BLaER1 treated with 17β-estradiol and CSF1 and Interleukin-3, amounts not matched to agents 10 nM and 100 nM (cell line): ENCODE data around the gene SIGLEC11.
"Not testable (repeated sequence)": the region's sequence is repeated elsewhere in the genome, so short reads cannot be mapped to it uniquely, and the experiment has no call there.

Source experiments
- H3K27ac ChIP-seq, 11 experiments: shearing (Covaris generic); formaldehyde crosslinking; 2 replicates each; pipeline ENCODE4 v1.8.1; 2022
- H3K27me3 ChIP-seq, 11 experiments: shearing (Covaris generic); formaldehyde crosslinking; 2 replicates each; pipeline ENCODE4 v1.8.1; 2022
- H3K36me3 ChIP-seq, 11 experiments: shearing (Covaris generic); formaldehyde crosslinking; 2 replicates each; pipeline ENCODE4 v1.8.1; 2022
- H3K4me1 ChIP-seq, 10 experiments: shearing (Covaris generic); formaldehyde crosslinking; 2 replicates each; pipeline ENCODE4 v1.8.1; 2022
- H3K4me2 ChIP-seq, 11 experiments: shearing (Covaris generic); formaldehyde crosslinking; 2 replicates each; pipeline ENCODE4 v1.8.1; 2022
- H3K4me3 ChIP-seq, 10 experiments: shearing (Covaris generic); formaldehyde crosslinking; 2 replicates each; pipeline ENCODE4 v1.8.1; 2022
- H3K9ac ChIP-seq, 11 experiments: shearing (Covaris generic); formaldehyde crosslinking; 2 replicates each; pipeline ENCODE4 v1.8.1; 2022
- H3K9me3 ChIP-seq, 11 experiments: shearing (Covaris generic); formaldehyde crosslinking; replicated peaks in 1 of 11; 2 replicates each; pipeline ENCODE4 v1.8.1; 2022
- H4K20me1 ChIP-seq, 11 experiments: shearing (Covaris generic); formaldehyde crosslinking; 2 replicates each; pipeline ENCODE4 v1.8.1; 2022
- Cebpa-rat ChIP-seq, 11 experiments: shearing (Covaris generic); IDR thresholded peaks; 2 replicates each; pipeline ENCODE4 v1.8.1; 2022

Gene SIGLEC11

GRCh38 chr19:49960980-49961379 is at the start of gene SIGLEC11:
Gene SIGLEC11, minus strand, starts transcription at chr19:49961172. Its CDS starts 91 bp downstream, at chr19:49961081.
- H3K36me3 ChIP-seq, H3K27ac ChIP-seq, H3K9ac ChIP-seq, H3K4me3 ChIP-seq, H4K20me1 ChIP-seq, H3K27me3 ChIP-seq: not testable (repeated sequence)
- H3K9me3 ChIP-seq: peaks cover 12 to 45% (median 33%) of the 10 kb centered on the region in 11 experiments; a peak in 20 of 22 replicates
- H3K4me1 ChIP-seq: peaks cover 6 to 41% (median 9%) of the 10 kb centered on the region in 10 experiments
- peak within 1 kb of the TSS in 5 of 11 experiments; percentile 11 to 72 (median 44); a peak in 7 of 22 replicates for H3K4me2 ChIP-seq

GRCh38 chr19:50008532-50008931 is 47.6 kb upstream of the SIGLEC11 start:
- no peak overlapping the region for H3K9ac ChIP-seq
- H3K4me1 ChIP-seq: peaks cover 19 to 24% (median 22%) of the 10 kb centered on the region in 10 experiments
- peaks cover 30 to 91% (median 58%) of the 10 kb centered on the region in 11 experiments for H4K20me1 ChIP-seq
- no peak overlapping the region for H3K4me3 ChIP-seq
- H3K36me3 ChIP-seq: peaks cover 79 to 97% (median 90%) of the 10 kb centered on the region in 11 experiments
- H3K27me3 ChIP-seq: no peaks in the 10 kb centered on the region
- no peak overlapping the region for H3K27ac ChIP-seq
- H3K9me3 ChIP-seq: no peaks in the 10 kb centered on the region
- TF ChIP-seq Cebpa-rat (IDR thresholded peaks at IDR 0.05): no peak
- H3K4me2 ChIP-seq: no peak overlapping the region

- Histone ChIP-seq H3K27ac (no peak overlapping the region), H3K36me3 (peaks cover 79 to 97% (median 90%) of the 10 kb centered on the region in 11 experiments)
These were observed 47.0 kb upstream of the SIGLEC11 start for GRCh38 chr19:50007947-50008346.

GRCh38 chr19:50007170-50007569 is 46.2 kb upstream of the SIGLEC11 start:
- no peak overlapping the region for H3K4me2 ChIP-seq
- no peak overlapping the region for H3K4me3 ChIP-seq
- no peaks in the 10 kb centered on the region for H3K27me3 ChIP-seq
- H3K27ac ChIP-seq: no peak overlapping the region
- TF ChIP-seq Cebpa-rat (IDR thresholded peaks at IDR 0.05): no peak
- H3K9me3 ChIP-seq: no peaks in the 10 kb centered on the region
- H3K36me3 ChIP-seq: peaks cover 81 to 97% (median 93%) of the 10 kb centered on the region in 11 experiments
- H4K20me1 ChIP-seq: peaks cover 43 to 92% (median 72%) of the 10 kb centered on the region in 11 experiments
- peaks cover 24 to 34% (median 30%) of the 10 kb centered on the region in 10 experiments for H3K4me1 ChIP-seq
- no peak overlapping the region for H3K9ac ChIP-seq

More at GRCh38 chr19:50007947-50008346, 47.0 kb upstream of the SIGLEC11 start:
- peaks cover 24 to 30% (median 28%) of the 10 kb centered on the region in 10 experiments for H3K4me1 ChIP-seq
- no peak overlapping the region for H3K9ac ChIP-seq
- no peak for TF ChIP-seq Cebpa-rat (IDR thresholded peaks at IDR 0.05)
- no peak overlapping the region for H3K4me2 ChIP-seq
- peaks cover 36 to 91% (median 64%) of the 10 kb centered on the region in 11 experiments for H4K20me1 ChIP-seq
- H3K9me3 ChIP-seq: no peaks in the 10 kb centered on the region
- H3K4me3 ChIP-seq: no peak overlapping the region
- no peaks in the 10 kb centered on the region for H3K27me3 ChIP-seq

- peak overlapping the region in 2 of 11 experiments; percentile 48; a peak in 2 of 22 replicates for H3K9ac ChIP-seq
- peaks cover 25 to 51% (median 37%) of the 10 kb centered on the region in 10 experiments for H3K4me1 ChIP-seq
- no peak overlapping the region for H3K4me3 ChIP-seq
- no peak for TF ChIP-seq Cebpa-rat (IDR thresholded peaks at IDR 0.05)
- H3K36me3 ChIP-seq: peaks cover 86 to 97% (median 94%) of the 10 kb centered on the region in 11 experiments
- no peak overlapping the region; a peak in 1 of 22 replicates for H3K27ac ChIP-seq
- peak overlapping the region in 10 of 11 experiments; percentile 69 to 92 (median 82); a peak in 16 of 22 replicates for H3K4me2 ChIP-seq
- no peaks in the 10 kb centered on the region for H3K9me3 ChIP-seq
- peaks cover 53 to 94% (median 78%) of the 10 kb centered on the region in 11 experiments for H4K20me1 ChIP-seq
- no peaks in the 10 kb centered on the region for H3K27me3 ChIP-seq
These were observed 44.5 kb upstream of the SIGLEC11 start for GRCh38 chr19:50005428-50005827.

- Histone ChIP-seq H3K27me3 (no peaks in the 10 kb centered on the region), H3K9me3 (no peaks in the 10 kb centered on the region), H3K9ac (peak overlapping the region in 9 of 11 experiments; percentile 2 to 56 (median 48); a peak in 10 of 22 replicates), H4K20me1 (peaks cover 53 to 98% (median 79%) of the 10 kb centered on the region in 11 experiments), H3K4me2 (peak overlapping the region; percentile 57 to 92 (median 82)), H3K36me3 (peaks cover 91 to 99% (median 96%) of the 10 kb centered on the region in 11 experiments), H3K4me3 (peak overlapping the region in 2 of 10 experiments; percentile 32 to 47; a peak in 5 of 20 replicates), H3K27ac (peak overlapping the region in 7 of 11 experiments; percentile 21 to 60 (median 46); a peak in 12 of 22 replicates), H3K4me1 (peaks cover 25 to 52% (median 37%) of the 10 kb centered on the region in 10 experiments)
- no peak for TF ChIP-seq Cebpa-rat (IDR thresholded peaks at IDR 0.05)
These were observed 42.9 kb upstream of the SIGLEC11 start for GRCh38 chr19:50003810-50004419.

GRCh38 chr19:50003254-50003788 is 42.3 kb upstream of the SIGLEC11 start:
- Histone ChIP-seq H3K27me3 (no peaks in the 10 kb centered on the region), H3K4me3 (no peak overlapping the region), H3K27ac (peak overlapping the region in 3 of 11 experiments; percentile 3 to 22 (median 4); a peak in 2 of 22 replicates), H3K36me3 (peaks cover 91 to 99% (median 96%) of the 10 kb centered on the region in 11 experiments), H3K9me3 (no peaks in the 10 kb centered on the region), H3K4me2 (peak overlapping the region; percentile 57 to 92 (median 82)), H3K9ac (no peak overlapping the region), H4K20me1 (peaks cover 48 to 98% (median 80%) of the 10 kb centered on the region in 11 experiments), H3K4me1 (peaks cover 25 to 52% (median 37%) of the 10 kb centered on the region in 10 experiments)
- no peak for TF ChIP-seq Cebpa-rat (IDR thresholded peaks at IDR 0.05)

GRCh38 chr19:50002386-50002960 is 41.5 kb upstream of the SIGLEC11 start:
- Histone ChIP-seq H3K27me3 (no peaks in the 10 kb centered on the region), H3K4me3 (no peak overlapping the region), H3K4me1 (peaks cover 25 to 52% (median 37%) of the 10 kb centered on the region in 10 experiments), H3K27ac (no peak overlapping the region), H3K9ac (no peak overlapping the region), H3K4me2 (no peak overlapping the region; a peak in 1 of 22 replicates), H4K20me1 (peaks cover 47 to 97% (median 81%) of the 10 kb centered on the region in 11 experiments), H3K36me3 (peaks cover 91 to 99% (median 96%) of the 10 kb centered on the region in 11 experiments), H3K9me3 (no peaks in the 10 kb centered on the region)
- TF ChIP-seq Cebpa-rat (IDR thresholded peaks at IDR 0.05): no peak

- Histone ChIP-seq H3K9ac (no peak overlapping the region), H3K4me2 (0 out of 22 replicates have a peak overlapping the region, but pooled peaks of 2 of the 11 experiments have one; percentile 24 to 33), H3K27me3 (no peaks in the 10 kb centered on the region), H3K9me3 (no peaks in the 10 kb centered on the region), H3K4me3 (no peak overlapping the region), H3K27ac (no peak overlapping the region), H4K20me1 (peaks cover 50 to 96% (median 82%) of the 10 kb centered on the region in 11 experiments), H3K4me1 (peaks cover 25 to 52% (median 37%) of the 10 kb centered on the region in 10 experiments), H3K36me3 (peaks cover 91 to 99% (median 96%) of the 10 kb centered on the region in 11 experiments)
- TF ChIP-seq Cebpa-rat (IDR thresholded peaks at IDR 0.05): no peak
These were observed 40.8 kb upstream of the SIGLEC11 start for GRCh38 chr19:50001775-50002174.
